Measurements from ENCODE around the gene FMN2.

Gene FMN2

DNA sequence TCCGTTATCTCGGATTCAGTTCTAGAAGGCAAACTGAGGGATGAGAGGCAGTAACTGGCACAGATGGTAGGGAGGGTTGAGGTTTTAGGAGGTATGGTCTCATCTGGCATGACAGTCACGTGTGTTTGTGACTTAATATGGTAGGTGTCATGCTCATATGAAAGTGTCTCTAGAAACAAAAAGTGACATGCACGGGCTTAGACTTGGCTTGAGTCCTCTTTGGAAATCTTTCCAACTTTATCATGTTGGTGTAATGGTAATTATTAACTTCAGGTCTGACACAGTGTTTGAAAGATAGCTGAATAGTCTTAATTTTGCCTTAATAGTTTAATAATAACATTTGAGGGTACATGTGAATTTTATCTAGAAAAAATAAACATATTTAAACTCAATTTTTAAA, 218.1 kb downstream of the FMN2 start:
- Histone ChIP-seq H3K36me3 (no peaks in the 10 kb centered on the region), H3K4me1 (ENCODE audit: control insufficient read depth in 1 of 2, insufficient read depth in 1 of 2, low read depth in 1 of 2, low read length in 1 of 2) (no peaks in the 10 kb centered on the region), H3K27me3 (no peaks in the 10 kb centered on the region), H3K4me3 (ENCODE audit: low read depth in 1 of 2, low read length in 1 of 2) (no peak overlapping the region), H3K9me3 (no peaks in the 10 kb centered on the region), H3K27ac (no peak overlapping the region)
- TF ChIP-seq CTCF (IDR thresholded peaks at IDR 0.05), result no peak

DNA sequence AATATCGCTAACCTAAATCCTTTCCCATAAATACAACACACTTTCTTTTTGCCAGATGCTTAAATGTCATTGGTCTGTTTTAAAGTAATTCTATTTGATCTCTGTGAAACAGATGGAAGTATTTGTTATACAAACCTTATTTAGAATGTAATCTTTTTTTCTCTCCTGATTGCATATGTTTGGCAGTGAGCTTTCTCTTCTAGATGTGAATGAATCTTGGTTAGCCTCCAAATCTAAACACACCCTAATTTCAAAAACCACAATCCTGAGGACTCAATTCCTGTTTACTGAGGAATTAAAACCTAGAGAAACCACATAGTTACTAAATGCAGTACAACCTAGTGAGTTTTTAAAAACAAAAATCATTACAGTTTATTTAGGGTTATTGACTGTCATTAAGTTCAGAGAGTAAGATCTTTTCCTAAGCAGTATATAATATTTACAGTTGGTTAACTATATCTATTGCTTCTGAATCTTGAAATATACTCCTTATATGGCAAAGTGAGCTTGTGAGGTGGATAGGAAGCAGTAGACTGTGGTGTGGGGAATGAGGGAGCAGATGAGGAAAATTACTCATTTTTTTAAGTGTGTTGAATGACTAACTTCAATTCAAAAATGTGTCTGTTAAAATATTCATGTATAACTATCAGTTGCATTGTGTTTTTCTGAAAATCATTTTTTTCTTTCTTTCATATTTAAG, 218.7 kb downstream of the FMN2 start:
- H3K27me3 ChIP-seq, result no peaks in the 10 kb centered on the region
- no peak for TF ChIP-seq CTCF (IDR thresholded peaks at IDR 0.05)
- no peaks in the 10 kb centered on the region for H3K4me1 ChIP-seq (ENCODE audit: control insufficient read depth in 1 of 2, insufficient read depth in 1 of 2, low read depth in 1 of 2, low read length in 1 of 2)
- no peak overlapping the region for H3K27ac ChIP-seq
- no peaks in the 10 kb centered on the region for H3K9me3 ChIP-seq
- no peaks in the 10 kb centered on the region for H3K36me3 ChIP-seq
- H3K4me3 ChIP-seq (ENCODE audit: low read depth in 1 of 2, low read length in 1 of 2), result no peak overlapping the region

GRCh38 chr1:240312872-240313271, 221.2 kb downstream of the FMN2 start:
- H3K9me3 ChIP-seq, result no peaks in the 10 kb centered on the region
- H3K27ac ChIP-seq, result no peak overlapping the region

GRCh38 chr1:240314845-240315801, 223.4 kb downstream of the FMN2 start:
- Histone ChIP-seq H3K9me3 (no peaks in the 10 kb centered on the region), H3K27ac (no peak overlapping the region), H3K4me1 (ENCODE audit: control insufficient read depth in 1 of 2, insufficient read depth in 1 of 2, low read depth in 1 of 2, low read length in 1 of 2) (no peaks in the 10 kb centered on the region), H3K4me3 (ENCODE audit: low read depth in 1 of 2, low read length in 1 of 2) (no peak overlapping the region), H3K36me3 (no peaks in the 10 kb centered on the region), H3K27me3 (no peaks in the 10 kb centered on the region)
- no peak for TF ChIP-seq CTCF (IDR thresholded peaks at IDR 0.05)

More at GRCh38 chr1:240312872-240313271, 221.2 kb downstream of the FMN2 start:
- no peaks in the 10 kb centered on the region for H3K4me1 ChIP-seq (ENCODE audit: control insufficient read depth in 1 of 2, insufficient read depth in 1 of 2, low read depth in 1 of 2, low read length in 1 of 2)
- no peak for TF ChIP-seq CTCF (IDR thresholded peaks at IDR 0.05)
- no peaks in the 10 kb centered on the region for H3K27me3 ChIP-seq
- no peaks in the 10 kb centered on the region for H3K36me3 ChIP-seq
- H3K4me3 ChIP-seq (ENCODE audit: low read depth in 1 of 2, low read length in 1 of 2), result no peak overlapping the region

GRCh38 chr1:240319998-240320397, 228.3 kb downstream of the FMN2 start:
- no peaks in the 10 kb centered on the region for H3K4me1 ChIP-seq (ENCODE audit: control insufficient read depth in 1 of 2, insufficient read depth in 1 of 2, low read depth in 1 of 2, low read length in 1 of 2)
- no peaks in the 10 kb centered on the region for H3K36me3 ChIP-seq
- H3K27ac ChIP-seq, result no peak overlapping the region
- H3K27me3 ChIP-seq, result no peaks in the 10 kb centered on the region
- no peak overlapping the region for H3K4me3 ChIP-seq (ENCODE audit: low read depth in 1 of 2, low read length in 1 of 2)
- no peak for TF ChIP-seq CTCF (IDR thresholded peaks at IDR 0.05)
- H3K9me3 ChIP-seq, result no peaks in the 10 kb centered on the region
